Stromal cell of bone marrow (primary cell): ENCODE results near the gene PDSS2.

Experiments
- DNase-seq: peaks from one replicate; pipeline ENCODE4 v3.0.0-alpha.2; 2012; ENCODE audit warnings: low read depth

Gene PDSS2

GRCh38 chr6:107267006-107267405 is 192.4 kb downstream of the PDSS2 start:
- DNase-seq = no peak

- no peak for DNase-seq
Measured at GRCh38 chr6:107266563-107266962, 192.8 kb downstream of the PDSS2 start.

DNA sequence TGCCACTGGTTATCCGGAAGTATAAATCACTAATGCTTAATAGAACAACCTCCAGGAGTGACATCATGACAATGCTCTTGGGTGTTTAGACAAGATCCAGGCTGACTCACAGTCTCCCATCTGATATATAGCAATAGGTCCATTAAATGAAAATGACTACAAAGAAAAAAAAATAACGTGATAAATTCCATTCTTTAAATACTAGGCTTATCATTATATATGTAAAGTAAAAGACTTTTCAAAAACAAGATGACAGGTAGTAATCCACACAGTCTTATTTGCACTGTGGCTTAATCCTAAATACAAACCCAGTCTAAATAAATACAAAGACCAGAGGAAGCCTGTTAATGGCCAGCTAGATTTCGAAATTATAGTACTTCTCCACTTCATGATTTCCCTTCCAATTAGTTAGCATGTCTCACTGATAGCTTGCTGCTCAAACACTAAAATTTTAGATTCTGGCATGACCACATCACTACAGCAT is 195.0 kb downstream of the PDSS2 start:
- DNase-seq = peak; percentile 25

DNA sequence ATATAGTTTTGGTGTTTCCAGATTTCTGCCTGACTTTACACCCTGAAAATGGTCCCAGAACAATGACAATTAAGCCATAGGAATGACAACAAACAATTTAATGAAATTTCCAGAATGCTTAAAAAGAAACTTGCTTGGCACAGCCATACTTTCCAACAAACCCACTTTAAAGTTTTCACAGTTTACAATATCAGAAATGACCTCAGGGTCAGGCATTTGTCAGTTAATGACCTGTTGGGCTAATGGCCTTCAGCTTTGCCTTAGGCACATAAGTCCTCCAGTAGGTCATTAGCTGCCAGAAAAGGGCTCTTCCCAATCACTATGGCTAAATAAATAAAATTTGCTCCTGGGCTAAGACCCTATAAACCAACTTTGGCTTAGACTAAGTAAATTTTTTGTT is 199.4 kb downstream of the PDSS2 start:
- DNase-seq = no peak

GRCh38 chr6:107248147-107248546 is 211.2 kb downstream of the PDSS2 start:
- no peak for DNase-seq

DNA sequence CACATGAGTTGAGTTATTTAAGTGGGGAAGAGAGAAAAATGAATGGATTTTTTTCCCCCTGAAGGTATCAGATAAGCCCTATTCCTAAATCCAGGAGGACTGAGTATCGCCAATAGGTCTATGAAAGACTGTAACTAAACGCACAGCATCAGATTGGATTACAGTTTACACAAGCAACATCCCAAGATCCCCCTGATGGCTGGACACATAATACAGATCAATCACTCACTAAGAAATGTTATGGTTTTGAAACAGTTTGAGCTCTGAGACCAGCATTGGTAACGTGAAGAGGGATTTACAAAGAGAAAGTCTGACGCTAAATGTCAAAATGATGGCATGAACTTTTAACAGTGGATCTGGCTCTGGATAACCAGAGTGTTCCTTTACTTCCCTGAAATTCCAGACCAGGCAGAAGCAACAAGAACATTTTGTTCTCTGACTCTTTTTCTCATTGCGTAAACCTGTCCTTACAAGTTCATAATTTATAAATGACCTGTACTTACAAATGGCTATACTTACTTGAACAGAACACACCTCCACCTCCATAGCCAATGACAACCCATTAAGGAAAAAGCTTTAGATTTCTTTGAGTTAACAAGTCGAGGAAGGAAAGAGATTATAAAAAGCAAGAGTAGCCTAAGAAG is 212.3 kb downstream of the PDSS2 start:
- no peak for DNase-seq

DNA sequence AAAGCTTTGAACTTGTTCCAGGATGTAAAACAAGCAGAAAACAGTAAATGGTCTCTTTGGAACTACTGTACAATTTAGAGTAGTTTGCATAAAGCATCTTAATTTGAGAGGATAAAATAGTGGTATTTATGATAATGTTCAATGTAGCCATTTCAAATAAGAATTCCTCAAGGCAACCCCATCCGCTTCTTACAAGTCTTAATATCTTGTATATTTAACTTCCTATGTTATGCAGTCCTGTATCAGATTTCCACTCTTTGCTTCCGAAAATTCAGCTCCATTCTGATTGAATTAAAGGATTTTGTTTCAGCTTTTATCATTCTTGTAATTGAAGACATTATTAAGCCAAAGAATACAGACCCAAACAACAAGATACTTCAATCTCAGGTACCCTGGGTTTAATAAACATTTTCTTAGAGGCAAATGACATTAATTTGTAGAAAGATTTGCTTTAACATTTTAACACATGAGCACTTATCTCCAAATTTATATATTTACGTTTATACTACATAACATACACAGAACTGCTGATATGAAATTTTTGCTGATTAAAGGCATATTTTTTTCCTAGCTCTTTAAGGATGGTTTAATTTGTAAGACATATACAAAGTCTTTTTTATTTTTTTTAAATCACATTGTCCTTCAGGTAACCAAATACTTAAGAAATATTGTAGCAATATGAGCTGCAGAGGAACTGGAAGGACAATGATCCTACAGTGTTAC is 213.0 kb downstream of the PDSS2 start:
- DNase-seq = no peak

DNA sequence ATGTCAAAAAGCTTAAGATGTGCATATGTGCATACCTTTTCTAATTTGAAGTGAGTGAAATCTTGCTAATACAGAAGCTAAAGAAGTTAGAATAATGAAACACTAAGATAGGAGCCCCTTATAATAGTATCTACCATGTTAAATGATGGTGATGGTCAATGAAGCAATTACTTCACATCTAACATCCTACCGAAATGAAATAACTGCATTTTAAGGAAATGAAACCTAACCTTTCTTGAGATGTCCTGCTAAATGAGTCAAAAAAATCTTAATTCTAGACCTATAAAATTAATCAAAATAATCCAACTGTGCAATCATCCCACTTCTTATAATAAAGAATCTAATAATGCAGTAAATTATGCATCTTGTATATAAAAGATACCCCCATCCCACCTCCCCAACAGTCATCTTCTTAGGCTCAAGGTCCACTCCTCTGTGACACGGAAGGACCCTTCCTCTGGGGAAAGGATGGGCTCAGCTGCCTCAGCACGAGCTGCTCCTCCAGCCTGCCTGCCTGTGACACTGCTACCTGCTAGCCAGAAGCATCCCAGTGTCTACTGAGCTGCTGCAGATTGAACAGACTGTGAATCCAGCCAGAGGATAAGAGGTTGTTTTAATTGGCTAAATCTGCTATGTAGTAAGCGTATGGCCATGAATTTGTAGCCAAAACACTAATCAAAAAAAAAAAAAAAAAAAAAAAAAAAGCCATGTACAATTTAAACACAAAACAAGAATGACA is 214.5 kb downstream of the PDSS2 start:
- DNase-seq = no peak

- DNase-seq = no peak
Measured at GRCh38 chr6:107244082-107244741, 215.2 kb downstream of the PDSS2 start.

DNA sequence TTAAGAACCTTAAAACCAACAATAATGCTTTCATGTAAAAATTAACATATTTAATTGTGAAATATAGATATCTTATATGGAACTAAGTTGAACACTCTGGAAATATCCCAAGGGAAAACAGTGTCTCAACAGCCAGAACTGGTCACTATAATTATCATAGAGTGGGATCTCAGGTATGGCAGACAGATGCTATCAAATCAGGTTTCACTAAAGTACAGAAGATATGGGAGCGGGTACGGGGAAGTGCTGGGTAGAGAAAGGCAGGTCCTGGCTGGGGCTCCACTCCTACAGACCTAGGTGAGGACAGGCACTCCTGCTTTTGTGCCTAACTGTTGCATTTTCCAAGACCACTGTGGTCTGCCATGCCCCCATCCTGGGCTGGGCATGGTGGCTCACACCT is 215.9 kb downstream of the PDSS2 start:
- no peak for DNase-seq

DNA sequence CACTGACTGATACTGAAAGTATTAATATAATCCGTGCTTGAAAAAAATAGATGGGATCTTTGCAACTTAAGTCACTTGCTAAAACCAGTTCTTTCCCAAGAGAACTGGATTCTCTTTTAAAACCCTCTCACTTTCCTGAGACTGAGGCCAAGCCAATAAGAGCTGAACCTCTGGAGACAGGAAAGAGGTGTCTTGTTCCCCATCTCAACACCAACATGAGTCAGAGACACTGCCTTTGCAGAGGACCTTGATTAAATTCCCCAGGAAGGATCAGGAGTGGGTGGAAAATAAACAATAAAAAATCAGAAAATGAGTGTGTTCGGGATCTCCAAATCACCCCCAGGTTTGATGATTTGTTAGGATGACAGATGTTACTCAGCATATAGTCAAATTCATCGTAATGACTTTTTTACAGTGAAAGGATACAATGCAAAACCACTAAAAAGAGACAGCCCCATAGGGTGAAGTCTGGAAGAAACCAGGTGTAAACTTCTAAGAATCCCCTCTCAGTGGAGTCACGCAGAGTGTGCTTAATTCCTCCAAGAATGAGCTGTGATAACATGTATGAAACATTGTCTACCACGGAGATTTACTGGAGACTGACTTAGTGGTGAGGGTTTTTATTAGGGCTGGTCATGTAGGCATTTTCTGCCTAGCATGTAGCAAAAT is 221.2 kb downstream of the PDSS2 start:
- DNase-seq = peak; percentile 22

DNA sequence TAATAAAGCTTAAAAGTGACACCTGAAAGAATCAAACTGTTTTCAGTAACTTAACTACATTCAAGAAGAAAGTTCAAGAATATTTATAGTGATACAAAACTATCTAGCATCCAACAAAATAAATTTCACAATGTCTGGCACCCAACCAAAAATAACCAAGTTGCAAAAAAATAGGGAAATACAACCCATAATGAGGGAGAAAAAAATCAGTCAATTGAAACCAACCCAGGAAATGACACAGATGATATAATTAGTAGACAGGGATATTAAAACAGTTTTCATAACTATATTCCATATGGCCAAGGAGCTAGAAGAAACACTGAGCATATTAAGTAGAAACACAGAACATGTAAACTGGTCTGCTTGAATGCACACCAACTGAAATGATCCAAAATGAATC is 223.9 kb downstream of the PDSS2 start:
- peak; percentile 31 for DNase-seq

DNA sequence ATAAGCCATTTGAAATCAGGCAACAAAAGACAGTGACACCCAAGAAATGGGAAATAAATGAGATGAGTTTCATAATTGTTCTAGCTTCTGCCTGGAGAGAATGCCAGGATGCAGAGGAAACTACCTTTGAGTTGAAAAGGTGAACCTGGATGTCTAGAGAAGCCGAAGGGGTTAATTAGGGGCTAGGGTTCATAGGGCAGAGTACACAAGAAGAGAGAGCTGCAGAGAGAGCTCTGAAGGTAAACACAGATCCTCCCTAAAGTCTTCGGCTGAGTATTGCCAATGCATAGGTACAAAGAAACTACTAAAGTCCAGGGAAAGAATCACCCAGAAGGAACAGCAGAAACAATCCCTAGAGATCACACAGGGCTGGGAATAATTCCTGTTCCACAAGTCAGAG is 224.4 kb downstream of the PDSS2 start:
- no peak for DNase-seq

- no peak for DNase-seq
Measured at GRCh38 chr6:107231243-107231642, 228.1 kb downstream of the PDSS2 start.

GRCh38 chr6:107230448-107230847 is 228.9 kb downstream of the PDSS2 start:
- no peak for DNase-seq

DNA sequence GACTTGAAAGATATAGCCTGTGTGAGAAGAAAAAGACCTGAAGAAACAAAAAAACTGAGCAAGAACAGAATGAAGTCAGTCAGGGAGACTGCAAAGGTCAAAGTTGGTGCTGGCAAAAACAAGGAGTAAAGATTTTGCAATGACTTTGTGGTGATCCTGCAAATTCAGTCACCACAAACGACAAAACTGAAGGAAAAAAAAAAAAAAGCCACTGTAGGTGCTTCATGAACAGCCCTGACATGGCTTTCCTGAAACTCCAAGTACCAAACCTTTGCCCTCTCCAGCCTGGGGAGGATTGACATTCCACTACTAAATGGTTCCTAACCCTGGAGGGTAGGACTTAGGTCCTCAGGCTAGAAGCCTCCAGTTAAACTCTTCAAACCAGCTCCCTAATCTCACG is 229.3 kb downstream of the PDSS2 start:
- DNase-seq = no peak

DNA sequence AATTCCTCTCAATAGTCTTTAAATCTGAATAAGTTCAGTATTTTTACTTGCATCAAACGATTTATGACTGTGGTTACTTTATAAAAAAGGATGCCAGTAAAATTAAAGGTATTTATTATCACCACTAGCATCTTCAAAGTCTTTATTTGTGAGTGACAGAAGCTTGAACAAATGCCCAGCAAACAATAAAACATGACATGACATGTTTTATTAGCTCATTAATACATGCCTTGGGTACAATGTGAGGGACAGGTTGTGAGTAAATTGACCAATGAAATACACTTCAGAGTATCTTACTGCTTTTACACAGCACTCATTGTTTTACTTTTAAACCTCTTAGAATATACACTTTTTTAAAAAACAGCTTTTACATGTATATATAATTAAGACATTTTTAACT is 230.6 kb downstream of the PDSS2 start:
- no peak for DNase-seq

GRCh38 chr6:107221519-107221918 is 237.8 kb downstream of the PDSS2 start:
- no peak for DNase-seq

GRCh38 chr6:107219851-107220250 is 239.5 kb downstream of the PDSS2 start:
- no peak for DNase-seq

- no peak for DNase-seq
Measured at GRCh38 chr6:107218142-107218541, 241.2 kb downstream of the PDSS2 start.

GRCh38 chr6:107217248-107217647 is 242.1 kb downstream of the PDSS2 start:
- no peak for DNase-seq
